NT2/D1 (cell line): ENCODE data around the gene PI4KA.

Experiments used
- SUZ12 ChIP-seq: IDR thresholded peaks from 2 replicates; pipeline ENCODE4 v1.6.1; 2011; ENCODE audit not compliant: insufficient read length, insufficient read depth; ENCODE audit errors: extremely low read depth
- ZNF274 ChIP-seq: IDR thresholded peaks from 2 replicates; pipeline ENCODE4 v1.6.1; 2011; ENCODE audit warnings: mild to moderate bottlenecking, low read depth, low read length

GRCh38 chr22:20787746-20788626, 70.6 kb downstream of the PI4KA start:
- no peak for TF ChIP-seq SUZ12
- TF ChIP-seq ZNF274 = no peak
